ENCODE data around the gene PLCG1. TPM values are rescaled to one million over a fixed set of nuclear protein-coding genes. Genes with fewer than 3 reads are reported as not detected.

PLCG1 gene
- 44.2 TPM for polyA plus RNA-seq (2013, experiment 1 of 2)
- polyA plus RNA-seq (2013, experiment 2 of 2): 42.6 TPM

- Histone ChIP-seq H2BK5ac (ENCODE audit: low read depth, low read length, poor library complexity, severe bottlenecking) (peak within 1 kb of the TSS; percentile 90), H3K9me3 (ENCODE audit: control insufficient read depth, low read length) (no peaks in the 10 kb centered on the region), H4K91ac (ENCODE audit: low read length) (peak within 1 kb of the TSS; percentile 99), H3K27ac (ENCODE audit: low read length, poor library complexity, severe bottlenecking) (peak within 1 kb of the TSS; percentile 91), H2AFZ (ENCODE audit: low read depth, low read length) (peak within 1 kb of the TSS; percentile 77), H2BK12ac (ENCODE audit: low read length in 2 of 2) (peak within 1 kb of the TSS; percentile 35 to 75), H3K4me1 (ENCODE audit: control insufficient read depth, insufficient read depth, low read depth, low read length) (peaks cover 38% of the 10 kb centered on the region), H3K79me1 (replicated peaks; ENCODE audit: low read length, poor library complexity, severe bottlenecking) (no peaks in the 10 kb centered on the region), H2AK5ac (ENCODE audit: low read length, severe bottlenecking) (peak within 1 kb of the TSS; percentile 88), H3K9ac (ENCODE audit: low read length) (peak within 1 kb of the TSS; percentile 90), H2BK120ac (ENCODE audit: low read depth, low read length) (peak within 1 kb of the TSS; percentile 90), H4K8ac (ENCODE audit: low read length) (peak within 1 kb of the TSS; percentile 89), H3K23ac (ENCODE audit: low read length in 2 of 2) (peak within 1 kb of the TSS in 1 of 2 experiments; percentile 77), H3K18ac (ENCODE audit: low read depth in 1 of 2, low read length in 2 of 2) (peak within 1 kb of the TSS; percentile 99), H2BK15ac (ENCODE audit: low read depth, poor library complexity, severe bottlenecking) (peak within 1 kb of the TSS; percentile 78), H3K4me3 (ENCODE audit: insufficient read depth in 1 of 2, low read depth in 1 of 2, low read length in 2 of 2) (peak within 1 kb of the TSS; percentile 84 to 96), H3K36me3 (ENCODE audit: control insufficient read depth in 1 of 2, insufficient read depth in 2 of 2, low read depth in 1 of 2, low read length in 2 of 2) (peaks cover 0 to 8% of the 10 kb centered on the region in 2 experiments), H3K4me2 (ENCODE audit: low read length, poor library complexity, severe bottlenecking) (peak within 1 kb of the TSS; percentile 85), H3K27me3 (ENCODE audit: control insufficient read depth in 1 of 2, insufficient read depth in 1 of 2, low read length in 2 of 2) (no peaks in the 10 kb centered on the region), H3K14ac (ENCODE audit: low read length in 2 of 2) (peak within 1 kb of the TSS; percentile 47 to 100), H3K4ac (ENCODE audit: low read depth in 1 of 2, low read length in 2 of 2) (peak within 1 kb of the TSS; percentile 97 to 99)
- under 1% methylated on average over 55 of the region's 121 CpGs for WGBS
- peak; percentile 86 for DNase-seq
Measured at GRCh38 chr20:41136680-41137613, at the start of gene PLCG1. PLCG1 (plus strand) TSS chr20:41137543; CDS start chr20:41137642, 99 bp downstream.

- DNase-seq: no peak
- Histone ChIP-seq H2BK12ac (ENCODE audit: low read length in 2 of 2) (no peak overlapping the region), H3K79me1 (replicated peaks; ENCODE audit: low read length, poor library complexity, severe bottlenecking) (peaks cover 21% of the 10 kb centered on the region), H2AFZ (ENCODE audit: low read depth, low read length) (no peak overlapping the region), H3K9ac (ENCODE audit: low read length) (no peak overlapping the region), H2BK5ac (ENCODE audit: low read depth, low read length, poor library complexity, severe bottlenecking) (no peak overlapping the region), H4K91ac (ENCODE audit: low read length) (no peak overlapping the region), H3K4ac (ENCODE audit: low read depth in 1 of 2, low read length in 2 of 2) (no peak overlapping the region), H2AK5ac (ENCODE audit: low read length, severe bottlenecking) (no peak overlapping the region), H3K23ac (ENCODE audit: low read length in 2 of 2) (no peak overlapping the region), H3K4me2 (ENCODE audit: low read length, poor library complexity, severe bottlenecking) (no peak overlapping the region), H4K8ac (ENCODE audit: low read length) (no peak overlapping the region), H3K36me3 (ENCODE audit: control insufficient read depth in 1 of 2, insufficient read depth in 2 of 2, low read depth in 1 of 2, low read length in 2 of 2) (peaks cover 9 to 74% of the 10 kb centered on the region in 2 experiments), H2BK15ac (ENCODE audit: low read depth, poor library complexity, severe bottlenecking) (no peak overlapping the region), H3K18ac (ENCODE audit: low read depth in 1 of 2, low read length in 2 of 2) (no peak overlapping the region), H3K27me3 (ENCODE audit: control insufficient read depth in 1 of 2, insufficient read depth in 1 of 2, low read length in 2 of 2) (no peaks in the 10 kb centered on the region), H3K27ac (ENCODE audit: low read length, poor library complexity, severe bottlenecking) (no peak overlapping the region), H2BK120ac (ENCODE audit: low read depth, low read length) (no peak overlapping the region), H3K9me3 (ENCODE audit: control insufficient read depth, low read length) (no peaks in the 10 kb centered on the region), H3K4me3 (ENCODE audit: insufficient read depth in 1 of 2, low read depth in 1 of 2, low read length in 2 of 2) (no peak overlapping the region), H3K4me1 (ENCODE audit: control insufficient read depth, insufficient read depth, low read depth, low read length) (no peaks in the 10 kb centered on the region), H3K14ac (ENCODE audit: low read length in 2 of 2) (no peak overlapping the region)
- 86% methylated on average over 3 of the region's 3 CpGs for WGBS
Measured at GRCh38 chr20:41087777-41088176, 49.6 kb upstream of the PLCG1 start.

DNA sequence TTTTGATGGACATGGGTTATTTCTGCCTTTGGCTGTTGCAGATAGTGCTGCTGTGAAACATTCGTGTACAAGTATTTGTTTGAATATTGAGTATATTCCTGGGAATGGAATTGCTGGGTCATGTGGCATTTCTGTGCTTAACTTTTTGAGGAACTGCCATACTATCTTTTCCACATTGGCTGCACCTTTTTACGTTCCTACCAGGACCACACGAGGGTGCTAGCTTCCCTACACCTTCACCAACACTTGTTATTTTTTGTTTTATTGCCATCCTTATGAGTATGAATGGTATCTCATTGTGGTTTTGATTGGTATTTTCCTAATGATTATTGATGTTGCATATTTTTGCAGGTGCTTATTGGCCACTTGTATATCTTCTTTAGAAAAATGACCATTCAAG is 47.8 kb upstream of the PLCG1 start:
- Histone ChIP-seq H3K36me3 (ENCODE audit: control insufficient read depth in 1 of 2, insufficient read depth in 2 of 2, low read depth in 1 of 2, low read length in 2 of 2) (peaks cover 21 to 69% of the 10 kb centered on the region in 2 experiments), H3K9me3 (ENCODE audit: control insufficient read depth, low read length) (no peaks in the 10 kb centered on the region), H3K27me3 (ENCODE audit: control insufficient read depth in 1 of 2, insufficient read depth in 1 of 2, low read length in 2 of 2) (no peaks in the 10 kb centered on the region), H3K14ac (ENCODE audit: low read length in 2 of 2) (no peak overlapping the region), H2BK12ac (ENCODE audit: low read length in 2 of 2) (no peak overlapping the region), H4K8ac (ENCODE audit: low read length) (no peak overlapping the region), H3K79me1 (replicated peaks; ENCODE audit: low read length, poor library complexity, severe bottlenecking) (peaks cover 25% of the 10 kb centered on the region), H3K18ac (ENCODE audit: low read depth in 1 of 2, low read length in 2 of 2) (no peak overlapping the region), H2BK15ac (ENCODE audit: low read depth, poor library complexity, severe bottlenecking) (no peak overlapping the region), H3K4me3 (ENCODE audit: insufficient read depth in 1 of 2, low read depth in 1 of 2, low read length in 2 of 2) (no peak overlapping the region), H3K9ac (ENCODE audit: low read length) (no peak overlapping the region), H3K23ac (ENCODE audit: low read length in 2 of 2) (no peak overlapping the region), H3K27ac (ENCODE audit: low read length, poor library complexity, severe bottlenecking) (no peak overlapping the region), H3K4ac (ENCODE audit: low read depth in 1 of 2, low read length in 2 of 2) (no peak overlapping the region), H2AFZ (ENCODE audit: low read depth, low read length) (no peak overlapping the region), H4K91ac (ENCODE audit: low read length) (no peak overlapping the region), H2AK5ac (ENCODE audit: low read length, severe bottlenecking) (no peak overlapping the region), H3K4me2 (ENCODE audit: low read length, poor library complexity, severe bottlenecking) (no peak overlapping the region), H2BK120ac (ENCODE audit: low read depth, low read length) (no peak overlapping the region), H2BK5ac (ENCODE audit: low read depth, low read length, poor library complexity, severe bottlenecking) (no peak overlapping the region), H3K4me1 (ENCODE audit: control insufficient read depth, insufficient read depth, low read depth, low read length) (no peaks in the 10 kb centered on the region)
- DNase-seq: no peak
- WGBS: 81% methylated on average over 3 of the region's 3 CpGs

GRCh38 chr20:41091927-41092326 is 45.4 kb upstream of the PLCG1 start:
- Histone ChIP-seq H3K4me3 (ENCODE audit: insufficient read depth in 1 of 2, low read depth in 1 of 2, low read length in 2 of 2) (no peak overlapping the region), H2BK5ac (ENCODE audit: low read depth, low read length, poor library complexity, severe bottlenecking) (no peak overlapping the region), H3K23ac (ENCODE audit: low read length in 2 of 2) (no peak overlapping the region), H4K8ac (ENCODE audit: low read length) (no peak overlapping the region), H2BK15ac (ENCODE audit: low read depth, poor library complexity, severe bottlenecking) (no peak overlapping the region), H3K27me3 (ENCODE audit: control insufficient read depth in 1 of 2, insufficient read depth in 1 of 2, low read length in 2 of 2) (no peaks in the 10 kb centered on the region), H3K4me1 (ENCODE audit: control insufficient read depth, insufficient read depth, low read depth, low read length) (no peaks in the 10 kb centered on the region), H3K36me3 (ENCODE audit: control insufficient read depth in 1 of 2, insufficient read depth in 2 of 2, low read depth in 1 of 2, low read length in 2 of 2) (peaks cover 24 to 57% of the 10 kb centered on the region in 2 experiments), H2AK5ac (ENCODE audit: low read length, severe bottlenecking) (no peak overlapping the region), H3K4me2 (ENCODE audit: low read length, poor library complexity, severe bottlenecking) (no peak overlapping the region), H4K91ac (ENCODE audit: low read length) (no peak overlapping the region), H3K14ac (ENCODE audit: low read length in 2 of 2) (no peak overlapping the region), H3K9ac (ENCODE audit: low read length) (no peak overlapping the region), H2BK120ac (ENCODE audit: low read depth, low read length) (no peak overlapping the region), H3K4ac (ENCODE audit: low read depth in 1 of 2, low read length in 2 of 2) (no peak overlapping the region), H2BK12ac (ENCODE audit: low read length in 2 of 2) (no peak overlapping the region), H3K9me3 (ENCODE audit: control insufficient read depth, low read length) (no peaks in the 10 kb centered on the region), H3K79me1 (replicated peaks; ENCODE audit: low read length, poor library complexity, severe bottlenecking) (peaks cover 28% of the 10 kb centered on the region), H3K18ac (ENCODE audit: low read depth in 1 of 2, low read length in 2 of 2) (no peak overlapping the region), H2AFZ (ENCODE audit: low read depth, low read length) (no peak overlapping the region), H3K27ac (ENCODE audit: low read length, poor library complexity, severe bottlenecking) (no peak overlapping the region)
- 50% methylated on average over 4 of the region's 4 CpGs for WGBS
- DNase-seq: peak; percentile 92
